Neural cell (in vitro differentiated cells): ENCODE results near the gene CTSF. TPM values are rescaled to one million over a fixed set of nuclear protein-coding genes. Genes with fewer than 3 reads are reported as not detected.

Experiments used
- H2AFZ ChIP-seq: fragments of 200-600, 300-800 bp; sonication (generic), shearing (Covaris generic); 2 replicates; pipeline ENCODE4 v1.6.0; 2014; ENCODE audit warnings: low read depth, mild to moderate bottlenecking, antibody characterized with exemption, low read length, moderate library complexity
- H3F3A ChIP-seq: fragments of 200-600 bp; shearing (Covaris generic); 2 replicates; pipeline ENCODE4 v1.6.1; 2016; ENCODE audit warnings: mild to moderate bottlenecking, moderate library complexity, mixed read lengths, antibody characterized with exemption, low read length; ENCODE audit not compliant: insufficient read depth, poor library complexity, severe bottlenecking
- H3K27ac ChIP-seq: fragments of 200-600, 300-800 bp; sonication (generic), shearing (Covaris generic); 2 replicates; pipeline ENCODE4 v1.5.1; 2014; ENCODE audit warnings: mild to moderate bottlenecking, low read length, moderate library complexity
- H3K27me3 ChIP-seq: fragments of 300-800, 200-600 bp; sonication (generic), shearing (Covaris generic); 2 replicates; pipeline ENCODE4 v1.6.0; 2014; ENCODE audit warnings: mild to moderate bottlenecking, low read depth, low read length, moderate library complexity; ENCODE audit not compliant: insufficient read depth
- H3K36me3 ChIP-seq: fragments of 300-800, 200-600 bp; sonication (generic), shearing (Covaris generic); 2 replicates; pipeline ENCODE4 v1.5.1; 2014; ENCODE audit warnings: mild to moderate bottlenecking, antibody characterized with exemption, low read length, moderate library complexity; ENCODE audit not compliant: insufficient read depth
- H3K4me2 ChIP-seq: fragments of 300-800, 200-600 bp; sonication (generic), shearing (Covaris generic); 2 replicates; pipeline ENCODE4 v1.6.0; 2014; ENCODE audit warnings: mild to moderate bottlenecking, low read length
- H3K4me3 ChIP-seq: fragments of 300-800, 200-600 bp; sonication (generic), shearing (Covaris generic); 2 replicates; pipeline ENCODE4 v1.5.1; 2014; ENCODE audit warnings: mild to moderate bottlenecking, low read length, moderate library complexity
- H3K79me2 ChIP-seq: fragments of 200-600 bp; shearing (Covaris generic); replicated peaks from 2 replicates; pipeline ENCODE4 v1.6.0; 2014; ENCODE audit warnings: mild to moderate bottlenecking, low read length, moderate library complexity; ENCODE audit not compliant: insufficient read depth
- H3K9ac ChIP-seq: fragments of 300-800, 200-600 bp; sonication (generic), shearing (Covaris generic); 2 replicates; pipeline ENCODE4 v1.6.1; 2016; ENCODE audit warnings: mild to moderate bottlenecking, low read length, mixed read lengths
- H3K9me2 ChIP-seq: fragments of 200-600 bp; shearing (Covaris generic); 2 replicates; pipeline ENCODE4 v1.6.1; 2016; ENCODE audit warnings: mild to moderate bottlenecking, low read length, mixed read lengths; ENCODE audit not compliant: insufficient read depth
- H3K9me3 ChIP-seq: fragments of 200-600, 300-800 bp; sonication (generic), shearing (Covaris generic); 2 replicates; pipeline ENCODE4 v1.6.1; 2016; ENCODE audit warnings: mild to moderate bottlenecking, mixed run types, low read length, moderate library complexity, mixed read lengths
- H4K20me1 ChIP-seq: fragments of 200-600 bp; shearing (Covaris generic); 2 replicates; pipeline ENCODE4 v1.6.1; 2016; ENCODE audit warnings: mild to moderate bottlenecking, mixed run types; ENCODE audit not compliant: insufficient read depth
- CTCF ChIP-seq: fragments of 450-650 bp; IDR thresholded peaks from 2 replicates; pipeline ENCODE4 v1.5.1; 2014; ENCODE audit warnings: antibody characterized with exemption, mild to moderate bottlenecking, moderate library complexity; ENCODE audit not compliant: poor library complexity, severe bottlenecking
- EP300 ChIP-seq: fragments of 450-650 bp; conservative IDR thresholded peaks from 2 replicates; pipeline ENCODE4 v1.6.1; 2014; ENCODE audit warnings: antibody characterized with exemption, mild to moderate bottlenecking, moderate library complexity; ENCODE audit not compliant: poor library complexity, severe bottlenecking
- EZH2 ChIP-seq: fragments of 200-600, 300-800 bp; shearing (Covaris generic), sonication (generic); IDR thresholded peaks from 2 replicates; pipeline ENCODE4 v1.6.1; 2014; ENCODE audit warnings: antibody characterized with exemption, low read length, borderline replicate concordance, mild to moderate bottlenecking; ENCODE audit not compliant: insufficient read depth, poor library complexity, severe bottlenecking
- MXI1 ChIP-seq: fragments of 450-650 bp; conservative IDR thresholded peaks from 2 replicates; pipeline ENCODE4 v1.6.1; 2014; ENCODE audit warnings: antibody characterized with exemption, mild to moderate bottlenecking; ENCODE audit not compliant: poor library complexity, severe bottlenecking
- POLR2AphosphoS5 ChIP-seq: IDR thresholded peaks from 2 replicates; pipeline ENCODE4 v1.6.1; 2012
- RAD21 ChIP-seq: fragments of 450-650 bp; conservative IDR thresholded peaks from 2 replicates; pipeline ENCODE4 v1.6.1; 2014; ENCODE audit warnings: antibody characterized with exemption, mild to moderate bottlenecking, moderate library complexity
- REST ChIP-seq: IDR thresholded peaks from 2 replicates; pipeline ENCODE4 v1.6.1; 2012; ENCODE audit warnings: borderline replicate concordance
- SMC3 ChIP-seq: fragments of 450-650 bp; conservative IDR thresholded peaks from 2 replicates; pipeline ENCODE4 v1.6.1; 2014; ENCODE audit warnings: antibody characterized with exemption, mild to moderate bottlenecking, moderate library complexity; ENCODE audit not compliant: poor library complexity
- TAF1 ChIP-seq: IDR thresholded peaks from 2 replicates; pipeline ENCODE4 v1.6.1; 2012; ENCODE audit warnings: low read depth
- polyA plus RNA-seq: library from polyadenylated mRNA; depleted of rRNA; stranded (reverse); fragments of >200 nt; gene quantifications from 2 replicates; pipeline ENCODE4 v1.2.3, GENCODE V29; 2014

The CTSF gene
- polyA plus RNA-seq, 1 donor from 2014 or later: 2.7 TPM

GRCh38 chr11:66529069-66529468, 39.3 kb downstream of the CTSF start:
- Histone ChIP-seq H3K9ac (no peak overlapping the region), H3K4me3 (no peak overlapping the region), H2AFZ (no peak overlapping the region), H3F3A (no peaks in the 10 kb centered on the region), H3K27me3 (no peaks in the 10 kb centered on the region), H3K27ac (no peak overlapping the region), H3K36me3 (no peaks in the 10 kb centered on the region), H4K20me1 (no peaks in the 10 kb centered on the region), H3K9me3 (no peaks in the 10 kb centered on the region), H3K79me2 (no peaks in the 10 kb centered on the region), H3K4me2 (no peak overlapping the region), H3K9me2 (no peaks in the 10 kb centered on the region)
- TF ChIP-seq MXI1 (no peak), POLR2AphosphoS5 (no peak), SMC3 (no peak), REST (no peak), TAF1 (no peak)

GRCh38 chr11:66524304-66525040, 43.9 kb downstream of the CTSF start:
- H3F3A ChIP-seq: no peaks in the 10 kb centered on the region
- no peak overlapping the region for H3K27ac ChIP-seq
- no peak overlapping the region for H2AFZ ChIP-seq
- no peaks in the 10 kb centered on the region for H3K79me2 ChIP-seq
- no peak overlapping the region for H3K9ac ChIP-seq
- TF ChIP-seq RAD21 (no peak), EZH2 (no peak), MXI1 (no peak), CTCF (no peak), TAF1 (no peak), EP300 (no peak), SMC3 (no peak), POLR2AphosphoS5 (no peak), REST (no peak)
- no peaks in the 10 kb centered on the region for H3K9me2 ChIP-seq
- no peaks in the 10 kb centered on the region for H3K27me3 ChIP-seq
- no peak overlapping the region for H3K4me2 ChIP-seq
- no peak overlapping the region for H3K4me3 ChIP-seq
- no peaks in the 10 kb centered on the region for H3K9me3 ChIP-seq
- H3K36me3 ChIP-seq: no peaks in the 10 kb centered on the region
- no peaks in the 10 kb centered on the region for H4K20me1 ChIP-seq
